ENCODE measurements around the gene MAPKAP1.
"Not testable (repeated sequence)": the region's sequence is repeated elsewhere in the genome, so short reads cannot be mapped to it uniquely, and the experiment has no call there.

MAPKAP1 gene

DNA sequence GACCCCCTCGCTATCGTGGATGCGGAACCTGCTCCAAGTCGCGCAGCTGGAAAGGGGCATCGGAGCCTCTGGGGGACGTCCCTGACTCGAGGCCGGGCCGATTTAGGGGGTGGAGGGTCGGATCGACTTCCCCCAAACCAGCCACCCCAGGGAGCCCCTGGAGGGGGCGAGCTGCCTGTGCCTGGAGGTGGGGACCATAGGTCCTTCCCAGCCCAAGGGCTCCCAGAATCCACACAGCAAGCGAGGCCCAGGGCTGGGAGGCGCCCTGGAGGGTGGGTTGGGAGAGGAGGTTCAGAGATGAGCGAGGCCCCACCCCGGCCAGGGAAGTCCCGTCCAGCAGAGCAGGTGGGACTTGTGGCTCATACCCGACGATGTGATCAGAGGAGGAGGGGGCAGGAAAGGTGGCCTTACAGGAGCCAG lies 297.8 kb downstream of the MAPKAP1 start:
- TF ChIP-seq GATA1 (IDR thresholded peaks at IDR 0.05; ENCODE audit: low read depth, low read length) (no peak), POLR2A (IDR thresholded peaks at IDR 0.05; ENCODE audit: low read length) (no peak)
- DNase-seq, result no peak

DNA sequence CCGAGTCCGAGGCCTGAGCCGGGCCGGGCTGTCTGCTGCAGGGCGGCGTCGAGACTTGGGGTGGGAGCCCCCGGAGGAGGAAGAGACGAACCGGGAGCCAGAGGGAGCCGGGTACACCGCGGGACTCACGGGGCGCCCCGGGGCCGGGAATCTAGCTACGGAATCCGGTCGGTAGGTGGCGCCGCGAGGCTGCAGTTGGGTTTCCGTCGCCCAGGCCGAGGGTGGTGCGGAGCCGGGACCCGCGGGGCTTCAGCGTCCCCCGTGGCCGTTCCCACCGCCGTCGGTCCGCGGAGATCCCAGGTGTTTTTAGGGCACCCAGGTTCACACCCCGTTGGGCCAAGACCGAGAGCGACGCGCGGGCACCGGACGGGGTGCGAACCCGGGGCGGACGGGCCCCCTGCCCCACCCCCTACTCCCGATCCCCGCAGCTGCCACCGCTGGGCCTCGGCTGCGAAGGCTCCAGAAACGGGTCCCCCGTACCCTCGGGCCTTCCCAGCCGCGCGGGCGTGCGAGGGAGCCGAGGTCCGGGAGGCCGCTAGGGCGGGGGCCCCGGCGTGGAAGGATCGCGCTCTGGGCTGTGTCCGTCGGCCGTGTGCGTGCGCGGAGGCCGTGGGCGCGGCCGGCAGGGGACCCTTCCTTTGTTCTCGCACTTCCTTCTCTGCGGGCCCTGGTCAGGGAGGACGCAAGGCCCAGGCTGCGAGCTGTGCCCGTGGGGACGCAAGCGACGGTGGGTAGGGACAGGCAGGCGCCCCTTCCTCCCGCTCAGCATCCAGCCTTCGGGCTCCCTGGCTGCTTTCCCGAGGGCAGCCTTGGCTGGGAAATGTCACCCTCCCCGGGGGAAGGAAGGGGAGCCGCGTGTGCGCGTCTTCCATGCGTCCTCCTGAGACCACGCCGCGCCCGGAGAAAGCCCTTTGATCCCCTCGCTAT lies 298.8 kb downstream of the MAPKAP1 start:
- peak; percentile 70 to 85 for DNase-seq
- no peak for TF ChIP-seq GATA1 (IDR thresholded peaks at IDR 0.05; ENCODE audit: low read depth, low read length)
- TF ChIP-seq POLR2A (IDR thresholded peaks at IDR 0.05; ENCODE audit: low read length), result no peak

DNA sequence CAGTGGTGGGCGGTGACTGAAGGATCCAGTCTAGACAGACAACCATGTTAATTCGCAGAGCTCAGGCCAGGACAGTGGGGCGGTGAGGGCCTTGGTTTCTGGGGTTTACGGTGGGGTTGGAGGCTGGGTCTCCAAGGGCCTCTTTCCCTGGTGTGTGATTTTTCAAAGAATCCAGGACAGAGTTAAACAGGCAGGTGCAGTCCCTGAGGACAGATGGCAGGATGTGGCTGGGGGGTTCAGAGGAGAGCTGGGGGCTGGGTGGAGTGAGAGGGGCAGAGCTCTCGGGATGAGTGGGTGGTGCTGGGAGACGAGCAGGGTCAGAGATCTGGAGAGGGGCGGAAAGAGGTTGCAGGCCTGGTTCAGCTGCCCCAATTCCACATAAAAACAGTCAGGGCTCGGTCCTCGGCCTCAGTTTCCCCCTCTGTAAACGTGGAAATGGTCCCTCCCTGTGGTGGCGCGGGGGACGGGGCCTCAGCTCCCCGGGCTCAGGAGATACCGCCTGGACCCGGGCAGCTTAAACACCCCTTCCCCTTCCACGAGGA lies 299.5 kb downstream of the MAPKAP1 start:
- no peak for TF ChIP-seq POLR2A (IDR thresholded peaks at IDR 0.05; ENCODE audit: low read length)
- TF ChIP-seq GATA1 (IDR thresholded peaks at IDR 0.05; ENCODE audit: low read depth, low read length), result no peak
- DNase-seq, result no peak

DNA sequence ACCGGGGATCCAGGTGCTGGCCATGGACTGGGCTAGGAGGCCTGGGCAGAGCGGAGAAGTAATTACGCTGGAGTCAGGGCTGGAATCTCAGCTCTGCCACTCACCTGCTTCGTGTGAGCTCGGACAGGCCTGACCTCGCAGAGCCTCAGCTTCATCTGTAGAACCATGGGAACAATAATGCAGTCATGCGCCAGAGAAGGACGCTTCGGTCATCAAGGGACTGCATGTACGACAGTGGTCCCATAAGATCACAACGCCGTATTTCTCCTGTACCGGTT lies 300.3 kb downstream of the MAPKAP1 start:
- no peak for DNase-seq
- TF ChIP-seq POLR2A (IDR thresholded peaks at IDR 0.05; ENCODE audit: low read length) (no peak), GATA1 (IDR thresholded peaks at IDR 0.05; ENCODE audit: low read depth, low read length) (no peak)

DNA sequence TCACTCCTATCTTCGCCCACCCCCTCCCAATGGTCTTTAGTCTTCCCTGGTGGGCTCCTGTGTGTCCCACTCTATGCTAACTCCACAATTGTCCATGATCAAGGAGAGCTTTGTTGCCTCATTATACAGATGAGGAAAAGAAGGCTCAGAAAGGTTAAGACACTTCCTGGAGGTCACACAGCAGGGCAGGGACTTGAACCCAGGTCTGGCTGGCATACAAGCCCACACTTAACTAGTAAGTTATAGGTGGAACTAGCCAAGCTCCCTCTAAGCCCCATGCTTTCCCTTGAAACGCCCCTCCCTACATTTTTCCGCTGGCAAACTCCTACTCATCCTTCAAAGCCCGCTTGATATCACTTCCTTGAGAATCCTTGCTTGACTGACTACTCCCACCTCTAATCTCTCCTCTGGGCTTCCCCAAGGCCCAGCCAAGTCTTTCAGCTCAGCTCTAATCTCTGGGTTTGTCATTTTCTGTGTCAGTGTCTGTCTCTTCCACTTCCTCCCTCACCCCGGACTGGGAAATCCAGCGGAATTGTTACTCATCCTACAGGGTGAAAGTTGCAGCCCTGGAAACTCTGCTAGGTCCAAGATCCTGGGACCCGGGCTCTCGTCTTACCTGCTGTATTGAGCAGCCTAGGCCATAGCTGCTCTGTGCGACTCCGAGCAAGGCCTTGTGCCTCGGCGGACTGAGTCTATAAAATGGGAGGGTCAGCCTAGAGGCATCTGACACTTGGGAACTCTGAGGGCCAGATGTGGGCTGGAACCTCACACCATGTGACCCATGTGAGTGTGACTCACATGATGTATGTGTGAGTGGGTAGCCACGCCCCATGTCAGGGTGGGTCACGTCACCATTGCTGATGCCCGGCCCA lies 300.8 kb downstream of the MAPKAP1 start:
- TF ChIP-seq GATA1 (IDR thresholded peaks at IDR 0.05; ENCODE audit: low read depth, low read length) (no peak), POLR2A (IDR thresholded peaks at IDR 0.05; ENCODE audit: low read length) (no peak)
- peak in 1 of 2 experiments; percentile 41 for DNase-seq

DNA sequence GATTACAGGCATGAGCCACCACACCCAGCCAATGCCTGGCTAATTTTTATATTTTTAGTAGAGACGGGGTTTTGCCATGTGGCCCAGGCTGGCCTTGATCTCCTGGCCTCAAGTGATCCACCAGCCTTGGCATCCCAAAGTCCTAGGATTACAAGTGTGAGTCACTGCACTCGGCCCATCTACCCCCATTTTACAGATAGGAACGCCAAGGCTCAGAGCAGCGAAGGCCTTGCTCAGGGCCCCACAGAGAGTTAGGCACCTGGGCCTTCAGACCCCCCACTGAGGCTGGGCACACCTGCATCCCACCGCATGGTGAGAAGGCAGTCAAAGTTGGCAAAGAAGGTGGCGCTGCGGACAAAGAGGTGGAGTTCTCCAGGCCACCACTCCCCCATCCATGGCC lies 302.3 kb downstream of the MAPKAP1 start:
- no peak for DNase-seq
- no peak for TF ChIP-seq GATA1 (IDR thresholded peaks at IDR 0.05; ENCODE audit: low read depth, low read length)
- no peak for TF ChIP-seq POLR2A (IDR thresholded peaks at IDR 0.05; ENCODE audit: low read length)

DNA sequence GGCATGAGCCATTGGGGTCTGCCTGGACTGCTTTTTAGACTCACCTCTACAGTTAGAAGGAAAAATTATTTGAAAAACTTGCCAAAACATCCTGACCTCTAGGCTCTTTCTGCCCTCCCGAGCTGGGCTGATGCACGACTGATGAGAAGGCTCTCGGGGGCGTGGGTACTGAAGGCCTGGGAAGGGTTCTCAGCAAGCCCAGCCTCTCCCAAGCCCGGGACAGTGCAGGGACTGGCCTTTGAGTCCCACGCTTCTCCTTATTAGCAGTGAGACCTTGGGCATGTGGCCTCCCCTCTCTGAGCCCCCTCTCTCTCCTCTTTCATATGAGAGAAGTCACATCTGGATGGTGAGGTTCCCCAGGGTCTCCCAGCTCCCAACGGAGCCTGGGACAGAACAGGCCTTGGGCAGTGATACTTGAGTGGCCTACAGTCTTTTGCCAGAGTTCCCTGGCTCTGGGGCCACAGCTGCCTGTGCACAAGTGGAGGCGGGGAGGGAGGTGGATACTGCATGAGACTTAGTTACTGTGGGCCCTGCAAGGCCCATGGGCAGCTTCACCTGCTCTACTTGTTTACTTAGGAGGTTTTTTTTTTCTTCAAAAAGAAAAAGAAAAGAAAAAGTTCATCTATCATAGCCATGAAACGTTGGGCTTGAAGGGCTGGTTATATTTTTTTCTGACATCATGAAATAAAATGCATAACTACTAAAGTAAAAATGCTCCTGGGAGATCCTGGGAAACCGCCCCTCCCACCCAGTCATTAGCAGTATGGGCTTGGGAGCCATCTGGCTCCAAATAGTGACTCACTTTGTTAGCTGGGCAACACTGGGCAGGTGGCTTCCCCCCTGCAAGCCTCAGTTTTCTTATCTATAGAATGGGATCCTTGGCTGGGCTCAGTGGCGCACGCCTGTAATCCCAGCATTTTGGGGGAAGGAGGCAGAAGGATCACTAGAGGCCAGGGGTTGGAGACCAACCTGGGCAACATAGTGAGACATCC lies 306.0 kb downstream of the MAPKAP1 start:
- DNase-seq, result no peak
- TF ChIP-seq GATA1 (IDR thresholded peaks at IDR 0.05; ENCODE audit: low read depth, low read length), result no peak

DNA sequence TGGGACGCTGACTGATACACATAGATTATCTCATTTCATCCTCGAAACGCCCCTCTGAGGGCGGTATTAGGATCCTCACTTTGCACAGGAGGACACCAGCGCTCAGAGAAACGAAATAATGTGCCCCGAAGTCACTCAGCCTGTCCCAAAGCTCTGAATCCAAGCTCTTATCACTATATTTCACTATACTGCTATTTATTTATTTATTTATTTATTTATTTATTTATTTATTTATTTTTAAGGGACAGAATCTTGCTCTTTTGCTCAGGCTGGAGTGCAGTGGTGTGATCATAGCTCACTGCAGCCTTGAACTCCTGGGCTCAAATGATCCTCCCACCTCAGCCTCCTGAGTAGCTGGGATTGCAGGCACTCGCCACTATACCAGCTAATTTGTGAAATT lies 306.8 kb downstream of the MAPKAP1 start:
- DNase-seq, result not testable (repeated sequence)

DNA sequence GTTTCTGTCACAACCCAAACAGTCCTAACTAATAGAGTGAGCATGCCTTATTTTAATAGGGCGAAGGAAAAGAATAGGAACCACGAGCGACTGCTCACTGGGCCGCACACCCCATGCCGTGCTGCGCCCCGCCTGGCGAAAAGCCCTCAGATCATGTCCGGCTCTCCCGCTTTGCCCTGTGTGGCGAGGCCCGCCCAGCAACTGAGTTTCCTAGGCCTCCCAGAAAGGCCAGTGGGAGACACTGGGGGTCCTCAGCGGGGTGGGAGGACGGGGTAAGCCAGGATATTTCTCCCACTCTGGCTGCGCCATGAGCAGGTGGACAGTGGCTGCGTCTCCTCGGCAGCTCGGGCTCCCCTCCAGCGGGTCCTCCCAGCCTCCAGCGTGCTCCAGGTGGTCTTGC lies 307.3 kb downstream of the MAPKAP1 start:
- DNase-seq, result no peak
- TF ChIP-seq POLR2A (IDR thresholded peaks at IDR 0.05; ENCODE audit: low read length) (no peak), GATA1 (IDR thresholded peaks at IDR 0.05; ENCODE audit: low read depth, low read length) (no peak)

DNA sequence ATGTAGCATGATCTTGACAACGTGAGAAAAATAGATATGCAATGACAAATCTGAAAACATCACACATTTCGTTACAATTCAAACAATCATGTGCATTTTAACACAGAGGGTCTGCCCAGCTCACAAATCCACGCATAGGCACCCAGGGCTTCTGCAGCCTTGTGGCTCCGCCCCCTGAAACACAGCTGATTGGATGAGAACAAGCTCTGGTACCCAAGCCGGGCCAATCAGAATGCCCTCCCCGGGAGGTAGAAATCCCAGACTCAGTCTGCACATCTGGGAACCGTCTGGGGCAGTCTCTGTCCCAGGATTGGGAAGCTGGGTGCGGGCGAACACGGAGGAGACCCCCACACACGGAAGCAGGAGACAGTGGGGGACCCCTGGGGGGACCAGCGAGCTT lies 307.8 kb downstream of the MAPKAP1 start:
- peak in 1 of 2 experiments; percentile 12 for DNase-seq
- no peak for TF ChIP-seq POLR2A (IDR thresholded peaks at IDR 0.05; ENCODE audit: low read length)

DNA sequence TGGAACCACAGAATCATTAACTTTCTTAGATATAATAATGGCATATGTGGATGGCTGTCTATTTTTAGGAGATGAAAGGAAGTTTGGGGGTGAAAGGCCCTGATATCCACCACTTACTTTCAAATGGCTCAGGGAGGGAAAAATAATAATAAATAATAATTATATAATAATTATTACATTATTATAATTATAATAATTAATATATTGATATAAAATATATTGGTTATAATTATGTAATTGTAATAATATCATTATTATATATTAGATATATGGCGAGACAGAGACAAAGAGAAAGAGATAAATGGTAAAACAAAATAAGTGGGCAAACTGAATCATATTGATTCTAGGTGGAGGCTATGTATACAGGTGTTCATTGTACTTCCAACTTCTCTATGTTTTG lies 308.8 kb downstream of the MAPKAP1 start:
- TF ChIP-seq GATA1 (IDR thresholded peaks at IDR 0.05; ENCODE audit: low read depth, low read length), result no peak
- no peak for TF ChIP-seq POLR2A (IDR thresholded peaks at IDR 0.05; ENCODE audit: low read length)
- DNase-seq, result no peak

DNA sequence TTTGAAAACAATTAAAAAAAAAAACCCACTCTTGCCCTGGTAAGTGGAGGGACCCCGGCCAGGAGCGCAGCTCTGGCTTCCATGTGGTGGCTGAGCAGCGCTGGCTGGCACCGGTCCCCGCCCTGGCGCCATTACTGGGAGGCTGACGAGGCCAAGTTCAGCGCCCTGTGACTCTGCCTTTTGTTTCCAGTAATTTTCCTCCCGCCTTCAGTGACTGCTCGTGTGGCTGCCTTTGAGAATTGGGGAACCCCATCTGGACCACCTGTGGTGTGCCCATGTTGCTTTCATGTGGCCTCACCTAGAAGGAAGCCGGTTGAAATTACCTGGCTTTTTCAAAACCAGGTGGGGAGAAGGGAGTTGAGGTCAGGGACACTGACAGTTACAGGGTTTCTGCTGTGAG lies 309.3 kb downstream of the MAPKAP1 start:
- TF ChIP-seq GATA1 (IDR thresholded peaks at IDR 0.05; ENCODE audit: low read depth, low read length) (no peak), POLR2A (IDR thresholded peaks at IDR 0.05; ENCODE audit: low read length) (no peak)
- no peak for DNase-seq

DNA sequence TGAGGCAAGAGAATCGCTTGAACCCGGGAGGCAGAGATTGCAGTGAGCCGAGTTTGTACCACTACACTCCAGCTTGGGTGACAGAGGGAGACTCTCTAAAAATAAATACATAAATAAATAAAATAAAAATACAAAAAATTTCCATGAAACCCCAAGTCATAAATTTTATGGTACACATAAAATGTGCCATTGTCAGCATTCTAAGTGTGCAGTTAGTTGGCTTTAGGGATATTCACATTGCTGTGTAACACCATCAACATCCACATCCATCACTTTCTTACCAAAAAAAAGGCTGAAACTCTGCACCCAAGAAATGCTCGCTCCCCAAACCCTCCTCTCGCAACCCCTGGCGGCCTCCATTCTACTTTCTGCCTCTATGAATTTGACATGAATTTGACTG lies 310.2 kb downstream of the MAPKAP1 start:
- TF ChIP-seq POLR2A (IDR thresholded peaks at IDR 0.05; ENCODE audit: low read length) (no peak), GATA1 (IDR thresholded peaks at IDR 0.05; ENCODE audit: low read depth, low read length) (no peak)
- DNase-seq, result no peak
